Measurements from ENCODE around the gene AHSP.
"Not testable (repeated sequence)": the region's sequence is repeated elsewhere in the genome, so short reads cannot be mapped to it uniquely, and the experiment has no call there.

AHSP gene, protein sequence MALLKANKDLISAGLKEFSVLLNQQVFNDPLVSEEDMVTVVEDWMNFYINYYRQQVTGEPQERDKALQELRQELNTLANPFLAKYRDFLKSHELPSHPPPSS

DNA sequence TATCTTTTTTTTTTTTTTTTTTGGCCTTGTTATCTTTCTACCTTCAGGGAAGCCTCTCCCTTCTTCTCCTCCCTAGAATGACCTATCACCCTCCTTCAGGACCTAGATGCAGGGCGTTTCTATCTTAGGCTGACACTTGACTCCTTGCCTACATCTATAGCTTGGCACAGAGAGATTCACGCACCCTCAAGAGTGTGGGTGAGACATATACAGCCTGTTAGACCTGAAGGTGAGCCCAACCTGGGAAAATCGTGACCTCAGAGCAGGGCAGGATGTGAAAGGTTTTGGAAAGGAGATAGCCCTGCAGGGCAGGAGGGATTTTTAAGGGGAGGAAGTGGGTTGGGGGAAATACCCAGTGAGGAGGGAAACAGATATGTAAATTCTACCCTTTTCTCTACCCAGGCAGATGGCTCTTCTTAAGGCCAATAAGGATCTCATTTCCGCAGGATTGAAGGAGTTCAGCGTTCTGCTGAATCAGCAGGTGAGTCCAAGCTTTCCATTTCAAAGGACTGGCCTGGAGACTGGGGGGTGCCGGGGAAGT is at the start of gene AHSP:
TSS of gene AHSP (plus strand) at position 167 of the 541 bp plus-strand sequence. CDS start at position 407, 240 bp downstream.
- DNase-seq: no peak

DNA sequence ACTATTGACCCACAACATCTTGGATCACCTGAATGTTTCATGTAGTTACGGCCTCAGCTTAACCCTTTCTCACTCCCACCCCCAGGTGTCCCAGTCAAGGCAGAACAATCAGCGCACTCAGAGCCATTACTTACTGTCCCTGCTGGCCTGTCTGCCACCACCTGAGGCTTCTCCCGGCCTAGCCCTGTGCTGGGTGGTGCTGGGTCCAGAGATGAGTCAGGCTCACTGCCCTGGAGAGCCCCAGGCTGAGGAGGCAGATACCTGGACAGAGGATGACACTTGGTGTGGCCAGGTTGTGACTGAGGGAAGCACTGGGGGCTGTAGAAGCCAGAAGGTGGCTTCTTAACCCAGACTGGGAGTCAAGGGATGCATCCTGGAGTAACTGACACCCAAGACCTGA is 48.7 kb upstream of the AHSP start:
- DNase-seq: no peak

DNA sequence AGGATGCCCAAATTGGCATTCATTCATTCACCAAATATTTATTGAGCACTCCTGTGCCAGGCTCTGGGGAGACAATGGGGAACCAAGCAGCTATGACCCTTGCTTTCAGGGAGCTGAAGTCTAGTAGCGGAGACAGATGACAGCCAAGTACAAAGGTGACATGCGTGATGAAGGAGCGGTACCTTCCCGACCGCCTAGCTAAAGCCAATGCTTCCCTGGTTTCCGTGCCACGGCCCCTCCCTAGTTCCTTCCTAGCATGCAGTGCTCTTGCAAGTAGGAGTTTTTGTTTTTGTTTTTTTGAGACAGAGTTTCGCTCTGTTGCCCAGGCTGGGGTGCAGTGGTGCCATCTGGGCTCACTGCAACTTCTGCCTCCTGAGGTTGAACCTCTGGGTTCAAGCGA is 47.9 kb upstream of the AHSP start:
- no peak for DNase-seq

DNA sequence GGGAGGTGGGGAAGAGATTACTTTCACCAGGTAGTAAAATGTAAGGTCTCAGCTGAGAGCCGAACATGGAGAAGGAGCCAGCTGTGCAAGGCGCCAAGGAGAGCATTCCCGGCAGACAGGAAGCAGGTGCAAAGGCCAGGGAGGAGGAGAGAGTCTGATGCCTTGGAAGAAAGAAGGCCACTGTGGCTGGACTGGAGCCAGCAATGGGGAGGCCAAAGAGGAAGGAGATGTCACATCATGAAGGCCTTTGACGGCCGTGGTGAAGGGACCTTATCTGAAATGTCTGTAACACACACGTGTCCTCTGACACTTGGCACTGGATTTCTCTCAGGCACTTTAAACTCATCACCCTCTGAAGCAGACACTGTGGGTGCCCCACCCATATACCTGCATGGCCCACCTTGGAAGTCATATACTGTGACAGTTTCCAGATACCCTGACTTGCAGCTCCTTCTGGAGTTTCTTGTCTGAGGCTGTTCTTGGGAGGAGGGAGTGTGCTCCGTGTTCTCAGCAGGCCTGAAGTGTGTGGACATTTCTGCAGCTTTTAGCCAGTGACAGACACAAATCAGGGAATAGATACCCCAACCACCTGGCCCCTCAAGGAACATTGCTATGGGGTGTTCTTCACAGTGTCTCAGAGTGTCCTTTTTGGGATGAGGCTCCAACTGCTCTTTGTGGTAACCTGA is 46.7 kb upstream of the AHSP start:
- no peak for DNase-seq

DNA sequence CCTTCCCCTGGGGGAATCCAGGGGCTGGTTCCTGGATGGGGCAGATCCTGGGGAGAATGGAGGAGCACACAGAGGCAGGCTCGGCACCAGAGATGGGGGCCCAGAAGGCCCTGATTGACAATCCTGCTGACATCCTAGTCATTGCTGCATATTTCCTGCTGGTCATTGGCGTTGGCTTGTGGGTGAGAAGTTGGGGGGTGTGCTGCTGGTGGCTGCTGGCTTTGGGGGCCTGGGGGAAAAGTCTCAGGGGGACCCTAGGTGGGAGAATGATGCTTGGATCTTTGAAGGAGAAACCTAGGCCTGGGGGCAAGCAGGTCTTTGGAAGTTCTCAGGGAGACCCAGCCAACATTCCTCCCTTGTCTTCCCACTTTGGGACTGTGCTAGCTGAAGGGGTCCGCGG is 44.6 kb upstream of the AHSP start, which contains the start of gene SLC5A2:
TSS of gene SLC5A2 (plus strand) at position 43 of the 400 bp plus-strand sequence. CDS start at position 57, 14 bp downstream.
- no peak for DNase-seq

DNA sequence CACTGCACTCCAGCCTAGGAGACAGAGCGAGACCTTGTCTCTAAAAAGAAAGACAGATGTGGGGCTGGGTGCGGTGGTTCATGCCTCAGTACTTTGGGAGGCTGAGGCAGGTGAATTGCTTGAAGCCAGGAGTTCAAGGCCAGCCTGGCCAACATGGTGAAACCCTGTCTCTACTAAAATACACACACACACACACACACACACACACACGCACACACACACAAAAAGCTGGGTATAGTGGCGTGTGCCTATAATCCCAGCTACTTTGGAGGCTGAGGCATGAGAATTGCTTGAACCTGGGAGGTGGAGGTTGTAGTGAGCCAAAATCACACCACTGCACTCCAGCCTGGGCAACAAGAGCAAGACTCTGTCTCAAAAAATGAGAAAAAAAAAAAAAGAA is 43.7 kb upstream of the AHSP start:
- not testable (repeated sequence) for DNase-seq

DNA sequence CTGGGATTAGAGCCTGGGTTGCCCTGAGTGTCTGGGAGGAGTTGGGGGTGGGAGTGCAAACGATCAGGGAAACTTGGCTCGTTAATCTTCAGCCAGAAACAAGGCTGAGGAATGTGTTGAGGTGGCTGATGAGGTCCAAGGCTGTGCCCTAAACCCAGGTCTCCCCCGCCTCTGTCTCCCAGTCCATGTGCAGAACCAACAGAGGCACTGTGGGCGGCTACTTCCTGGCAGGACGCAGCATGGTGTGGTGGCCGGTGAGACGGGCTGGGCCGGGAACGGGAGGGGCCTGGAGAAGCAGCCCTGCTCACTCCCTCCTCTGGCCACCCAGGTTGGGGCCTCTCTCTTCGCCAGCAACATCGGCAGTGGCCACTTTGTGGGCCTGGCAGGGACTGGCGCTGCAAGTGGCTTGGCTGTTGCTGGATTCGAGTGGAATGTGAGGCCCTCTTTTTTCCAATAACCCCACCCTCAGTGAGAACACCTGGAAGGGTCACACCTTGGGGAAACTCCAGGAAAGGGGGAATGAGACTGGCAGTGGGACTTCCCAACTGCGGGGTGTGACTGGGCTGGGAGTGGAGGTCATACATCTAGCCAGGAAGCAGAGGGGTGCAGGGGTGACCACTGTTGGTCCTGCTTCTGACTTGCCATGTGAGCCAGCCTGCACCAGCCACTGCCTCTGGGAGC is 43.1 kb upstream of the AHSP start:
- no peak for DNase-seq

DNA sequence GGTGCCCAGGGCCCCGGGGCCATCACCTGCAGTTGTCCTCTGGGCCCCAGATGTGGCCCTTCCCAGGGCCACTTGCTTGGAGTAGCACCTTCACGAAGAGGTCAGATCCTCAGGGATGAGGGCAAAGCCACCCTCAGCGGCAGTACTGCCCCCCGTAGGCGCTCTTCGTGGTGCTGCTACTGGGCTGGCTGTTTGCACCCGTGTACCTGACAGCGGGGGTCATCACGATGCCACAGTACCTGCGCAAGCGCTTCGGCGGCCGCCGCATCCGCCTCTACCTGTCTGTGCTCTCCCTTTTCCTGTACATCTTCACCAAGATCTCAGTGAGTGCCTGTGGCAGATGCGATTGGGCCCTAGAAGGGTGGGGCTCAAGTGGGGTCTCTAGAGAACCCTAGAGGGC is 42.1 kb upstream of the AHSP start:
- no peak for DNase-seq

DNA sequence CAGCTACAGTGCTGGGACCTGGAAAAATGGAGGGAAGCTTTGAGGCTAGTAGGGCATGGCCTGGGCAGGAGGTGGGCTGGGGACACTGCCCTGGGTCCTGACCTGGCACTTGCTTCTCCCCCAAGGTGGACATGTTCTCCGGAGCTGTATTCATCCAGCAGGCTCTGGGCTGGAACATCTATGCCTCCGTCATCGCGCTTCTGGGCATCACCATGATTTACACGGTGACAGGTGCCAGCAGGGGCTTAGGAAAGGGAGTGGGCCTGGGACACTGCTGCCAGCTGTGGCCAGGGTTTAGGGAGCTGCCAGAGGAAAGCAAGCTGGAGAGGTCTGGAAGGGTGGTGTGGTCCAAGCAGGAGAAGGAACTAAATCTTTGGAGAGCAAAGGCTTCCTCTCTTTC is 41.7 kb upstream of the AHSP start:
- DNase-seq: no peak

DNA sequence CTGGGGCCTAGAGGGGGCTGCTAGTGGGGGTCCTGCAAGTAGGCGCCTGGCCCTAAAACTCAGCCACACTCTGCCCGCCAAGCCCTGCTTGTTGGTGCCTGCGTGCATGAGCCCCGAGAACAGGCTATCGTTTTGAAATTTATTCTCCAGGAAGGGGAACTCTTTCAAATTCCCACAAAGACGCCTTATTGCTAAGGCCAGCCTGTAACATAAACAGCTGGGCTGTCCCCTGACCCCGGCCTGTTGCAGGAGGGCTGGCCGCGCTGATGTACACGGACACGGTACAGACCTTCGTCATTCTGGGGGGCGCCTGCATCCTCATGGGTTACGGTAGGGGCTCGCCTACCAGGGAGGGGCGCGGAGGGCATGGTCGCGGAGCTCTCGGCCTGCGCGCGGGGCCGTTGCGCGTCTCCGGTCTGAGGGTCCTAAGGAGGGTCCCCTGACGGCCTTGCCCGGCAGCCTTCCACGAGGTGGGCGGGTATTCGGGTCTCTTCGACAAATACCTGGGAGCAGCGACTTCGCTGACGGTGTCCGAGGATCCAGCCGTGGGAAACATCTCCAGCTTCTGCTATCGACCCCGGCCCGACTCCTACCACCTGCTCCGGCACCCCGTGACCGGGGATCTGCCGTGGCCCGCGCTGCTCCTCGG is 40.5 kb upstream of the AHSP start:
- no peak for DNase-seq

DNA sequence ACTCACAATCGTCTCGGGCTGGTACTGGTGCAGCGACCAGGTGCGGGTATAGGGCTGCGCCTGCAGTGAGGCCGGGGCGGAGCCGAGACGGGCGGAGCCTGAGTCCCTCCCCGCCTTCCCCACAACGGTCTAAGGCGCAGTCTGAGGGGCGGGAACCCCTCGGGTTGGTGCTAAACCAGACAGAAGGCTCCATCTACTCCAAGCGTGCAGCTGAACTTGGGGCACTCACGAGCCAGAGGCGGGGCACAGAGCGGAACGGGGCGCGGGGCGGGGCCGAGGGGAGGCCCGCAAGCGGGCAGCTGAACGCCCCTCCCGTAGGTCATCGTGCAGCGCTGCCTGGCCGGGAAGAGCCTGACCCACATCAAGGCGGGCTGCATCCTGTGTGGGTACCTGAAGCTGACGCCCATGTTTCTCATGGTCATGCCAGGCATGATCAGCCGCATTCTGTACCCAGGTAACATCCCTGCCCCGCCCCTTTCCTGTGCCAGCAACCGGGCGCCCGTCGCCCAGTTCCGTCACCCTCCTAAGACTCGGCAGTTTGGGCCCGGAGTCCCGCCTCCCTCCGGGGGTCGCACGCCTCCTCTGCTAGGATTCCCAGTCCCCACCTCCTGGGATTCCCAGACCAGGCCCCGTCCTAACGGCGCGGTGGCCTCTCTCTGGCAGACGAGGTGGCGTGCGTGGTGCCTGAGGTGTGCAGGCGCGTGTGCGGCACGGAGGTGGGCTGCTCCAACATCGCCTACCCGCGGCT is 39.8 kb upstream of the AHSP start:
- DNase-seq: peak; percentile 90

DNA sequence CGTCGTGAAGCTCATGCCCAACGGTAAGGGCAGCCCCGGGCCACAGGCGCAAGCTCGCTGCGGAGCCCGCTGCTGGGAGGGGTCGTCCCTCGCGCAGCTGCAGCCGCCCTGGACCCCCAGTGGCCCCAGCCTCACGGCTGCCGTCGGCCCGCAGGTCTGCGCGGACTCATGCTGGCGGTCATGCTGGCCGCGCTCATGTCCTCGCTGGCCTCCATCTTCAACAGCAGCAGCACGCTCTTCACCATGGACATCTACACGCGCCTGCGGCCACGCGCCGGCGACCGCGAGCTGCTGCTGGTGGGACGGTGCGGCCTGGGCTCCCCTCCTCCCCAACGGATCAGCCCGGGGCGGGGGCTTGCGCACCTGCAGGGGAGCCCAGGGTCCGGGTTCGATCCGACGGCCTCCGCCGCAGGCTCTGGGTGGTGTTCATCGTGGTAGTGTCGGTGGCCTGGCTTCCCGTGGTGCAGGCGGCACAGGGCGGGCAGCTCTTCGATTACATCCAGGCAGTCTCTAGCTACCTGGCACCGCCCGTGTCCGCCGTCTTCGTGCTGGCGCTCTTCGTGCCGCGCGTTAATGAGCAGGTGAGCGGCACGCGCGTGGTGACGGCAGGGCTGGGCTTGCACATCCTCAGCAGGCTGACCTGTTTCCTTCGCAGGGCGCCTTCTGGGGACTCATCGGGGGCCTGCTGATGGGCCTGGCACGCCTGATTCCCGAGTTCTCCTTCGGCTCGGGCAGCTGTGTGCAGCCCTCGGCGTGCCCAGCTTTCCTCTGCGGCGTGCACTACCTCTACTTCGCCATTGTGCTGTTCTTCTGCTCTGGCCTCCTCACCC is 39.0 kb upstream of the AHSP start:
- DNase-seq: no peak

DNA sequence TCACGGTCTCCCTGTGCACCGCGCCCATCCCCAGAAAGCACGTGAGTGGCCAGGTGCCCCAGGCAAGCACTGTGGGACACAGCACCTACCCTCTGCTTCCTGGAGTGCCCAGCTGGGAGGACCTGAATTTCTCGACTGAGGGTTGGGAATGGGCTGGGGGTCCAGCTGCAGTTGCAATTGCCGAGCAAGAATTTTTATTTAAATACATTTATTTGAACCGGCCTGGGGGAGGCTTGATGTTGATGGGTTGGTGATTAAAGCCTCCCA is 38.5 kb upstream of the AHSP start:
- no peak for DNase-seq

DNA sequence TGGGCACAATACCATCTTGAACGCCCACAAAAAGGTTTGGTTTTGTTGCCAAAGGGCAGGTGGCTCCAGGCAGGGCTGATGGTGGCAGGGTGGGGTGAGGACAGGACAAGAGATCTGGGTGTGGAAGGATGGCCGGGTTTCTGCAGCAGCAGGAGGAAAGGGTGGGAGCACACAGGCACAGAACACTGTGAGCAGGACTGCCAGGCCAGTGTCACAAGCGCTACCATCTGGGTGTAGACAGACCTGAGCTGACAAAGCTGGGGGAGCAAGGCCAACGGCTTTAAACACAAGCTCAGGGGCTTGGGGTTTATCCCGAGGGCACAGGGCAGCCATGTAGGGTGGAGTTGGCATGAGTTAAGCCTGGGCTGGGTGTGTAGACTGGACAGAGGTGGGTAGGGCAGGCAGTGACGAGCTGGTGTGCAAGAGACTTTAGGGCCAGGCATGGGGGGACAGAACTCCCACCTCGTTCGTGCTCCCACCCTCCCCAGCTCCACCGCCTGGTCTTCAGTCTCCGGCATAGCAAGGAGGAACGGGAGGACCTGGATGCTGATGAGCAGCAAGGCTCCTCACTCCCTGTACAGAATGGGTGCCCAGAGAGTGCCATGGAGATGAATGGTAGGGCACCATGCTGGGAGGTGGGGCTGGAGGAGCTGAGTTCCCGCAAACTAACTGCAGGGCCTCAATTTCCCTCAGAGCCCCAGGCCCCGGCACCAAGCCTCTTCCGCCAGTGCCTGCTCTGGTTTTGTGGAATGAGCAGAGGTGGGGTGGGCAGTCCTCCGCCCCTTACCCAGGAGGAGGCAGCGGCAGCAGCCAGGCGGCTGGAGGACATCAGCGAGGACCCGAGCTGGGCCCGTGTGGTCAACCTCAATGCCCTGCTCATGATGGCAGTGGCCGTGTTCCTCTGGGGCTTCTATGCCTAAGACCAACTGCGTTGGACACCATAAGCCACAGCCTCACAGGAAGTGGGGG is 37.8 kb upstream of the AHSP start:
- no peak for DNase-seq

DNA sequence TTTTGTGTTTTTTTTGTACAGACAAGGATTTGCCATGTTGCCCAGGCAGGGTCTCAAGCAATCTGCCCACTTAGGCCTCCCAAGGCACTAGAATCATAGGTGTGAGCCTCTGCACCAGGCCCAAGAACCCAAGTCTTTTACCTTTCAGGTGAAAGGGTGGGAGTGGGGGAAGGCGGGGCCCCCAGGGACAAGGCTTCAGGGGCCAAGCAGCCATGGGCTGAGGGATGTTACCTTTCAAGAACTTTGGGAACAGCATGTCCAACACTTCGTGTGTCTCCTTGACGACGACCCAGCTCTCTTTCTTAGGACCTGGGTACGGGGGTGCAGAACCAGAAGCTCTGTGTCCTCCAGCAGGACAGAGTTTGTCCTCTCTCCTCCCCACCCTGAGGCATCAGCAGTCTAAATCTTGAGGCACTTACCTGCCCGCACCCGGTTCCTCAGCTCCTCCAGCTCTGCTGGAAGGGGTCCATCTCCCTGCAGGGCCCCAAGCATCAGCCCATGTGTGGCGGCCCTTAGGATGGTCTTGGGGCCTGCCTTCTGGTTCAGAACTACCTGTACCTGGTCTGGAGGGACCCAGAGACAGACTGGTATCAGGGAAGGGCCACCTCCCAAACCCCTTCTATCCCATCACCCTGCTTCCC is 35.8 kb upstream of the AHSP start:
- no peak for DNase-seq

DNA sequence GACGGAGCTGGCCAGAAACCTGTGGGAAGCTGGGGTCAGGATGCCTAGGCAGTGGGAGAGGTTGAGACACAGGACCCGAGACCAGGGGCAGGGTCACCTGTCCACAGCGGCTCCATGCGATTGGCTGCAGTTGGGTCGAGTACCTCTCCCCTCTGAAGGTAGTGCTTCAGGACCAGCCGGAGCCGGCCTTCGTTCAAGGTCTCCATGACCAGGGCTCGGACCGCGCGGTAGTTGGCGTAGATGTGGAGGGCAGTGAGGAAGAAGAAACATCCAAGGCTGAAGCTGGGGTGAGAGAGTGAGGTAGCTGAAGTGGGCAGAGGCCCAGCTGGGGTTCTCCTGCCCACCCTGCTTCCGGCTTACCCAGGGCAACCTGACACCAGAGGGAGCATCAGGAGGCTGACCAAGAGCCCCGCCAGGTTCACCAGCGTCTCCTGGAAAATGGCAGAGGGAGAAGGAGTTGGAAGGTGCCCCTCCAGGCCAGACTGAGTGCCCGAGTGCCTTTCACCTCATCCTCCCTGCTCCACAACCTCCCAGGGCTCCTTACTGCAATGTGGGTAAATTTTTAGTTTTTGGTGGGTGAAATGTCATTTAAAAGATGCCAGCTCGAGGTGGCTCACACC is 34.1 kb upstream of the AHSP start:
- no peak for DNase-seq

DNA sequence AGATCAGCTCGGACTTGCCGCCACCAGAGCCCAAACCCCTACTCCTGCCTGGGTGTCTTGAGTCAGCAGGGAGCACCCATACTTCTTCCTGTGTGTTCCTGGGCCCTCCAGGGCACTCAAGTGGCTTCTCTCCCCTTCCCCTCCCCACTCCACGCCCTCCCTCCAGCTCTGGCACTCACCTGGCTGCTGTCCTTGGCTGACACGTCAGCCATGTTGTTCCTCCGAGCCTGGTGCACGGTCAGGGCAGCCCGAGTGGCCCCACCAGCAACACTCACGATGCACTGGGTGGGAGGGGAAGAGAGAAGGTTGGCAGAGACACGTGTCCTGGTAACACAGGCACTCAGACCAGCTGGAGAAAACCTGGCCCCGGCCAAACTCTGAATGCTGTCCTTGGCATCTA is 31.0 kb upstream of the AHSP start:
- no peak for DNase-seq

DNA sequence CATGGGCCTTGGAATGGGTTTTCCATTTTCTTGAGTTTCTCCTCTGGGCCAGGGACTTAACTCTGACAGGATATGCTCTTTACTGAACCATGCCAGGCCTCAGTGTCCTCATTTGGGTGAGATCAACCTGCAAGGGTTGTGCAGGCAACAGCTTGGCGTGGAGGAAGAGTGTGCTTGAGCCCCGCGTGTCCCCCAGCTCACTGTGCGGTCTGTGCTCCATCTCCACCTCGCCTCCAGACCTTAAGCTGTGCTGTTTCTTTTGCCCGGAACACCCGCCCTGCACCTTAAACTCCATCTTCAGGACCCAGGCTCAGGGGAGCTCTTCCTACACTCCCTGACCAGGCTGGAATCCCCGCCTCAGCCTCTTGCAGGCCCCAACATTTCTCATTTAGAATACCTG is 29.2 kb upstream of the AHSP start:
- no peak for DNase-seq

DNA sequence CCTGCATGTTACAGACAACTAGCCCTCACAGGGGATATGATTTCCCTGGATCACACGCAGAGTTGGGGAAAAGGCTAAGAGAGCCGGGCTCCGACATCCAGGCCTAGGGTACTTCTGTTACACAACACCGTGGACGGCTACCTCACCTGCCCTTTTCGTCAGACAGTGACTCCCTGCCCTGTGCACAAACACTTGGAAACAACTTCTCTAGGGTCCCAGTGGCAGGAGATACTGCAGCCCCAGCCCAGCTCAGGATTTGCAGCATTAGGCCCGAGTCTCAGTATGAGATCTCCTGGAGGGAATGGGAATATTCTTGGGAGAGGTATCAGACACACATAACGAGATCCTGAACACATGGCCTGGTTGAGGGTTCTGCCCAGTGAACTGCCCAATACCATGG is 27.8 kb upstream of the AHSP start:
- no peak for DNase-seq

Measured in activated effector memory CD4-positive, alpha-beta T cell treated with anti-CD3 and anti-CD28 coated beads, Interleukin-2, amount 50 U/mL, for 16 hours (primary cell).